T-cell (primary cell): Measurements from ENCODE around the gene CTBP2. TPM values are rescaled to one million over a fixed set of nuclear protein-coding genes. Genes with fewer than 3 reads are reported as not detected.
"Not testable (repeated sequence)": the region's sequence is repeated elsewhere in the genome, so short reads cannot be mapped to it uniquely, and the experiment has no call there.

Source experiments
- ATAC-seq, 4 experiments: fragments of 200-7000 bp in 3 of 4; fragments of 150-1000 bp in 1 of 4; cut with Tn5 transposase; replicated peaks in 1 of 4; 1 replicate in 3 of 4; 2 replicates in 1 of 4; pipeline ENCODE4 v1.10.0; 2021; ENCODE audit warnings: moderate library complexity in 3 of 4, mild to moderate bottlenecking in 2 of 4, moderate number of reproducible peaks in 1 of 4
- CTCF ChIA-PET, 2 donors: fragments of 300-600 bp; sonication (Branson Sonifier 250); formaldehyde crosslinking; loops; one replicate each; lab custom pipeline; 2022; ENCODE audit warnings: antibody characterized with exemption in 2 of 2; lab: Charles Lee
- POLR2A ChIA-PET, 2 donors: fragments of 300-600 bp; sonication (Branson Sonifier 250); formaldehyde crosslinking; loops; one replicate each; lab custom pipeline; 2022; ENCODE audit warnings: antibody characterized with exemption in 2 of 2; lab: Charles Lee
- DNase-seq, 35 experiments: peaks; one replicate each; pipeline versions ENCODE4 v3.0.0 to v3.0.0-alpha.2; 2013 to 2023
- H3K27ac ChIP-seq: one replicate; pipeline ENCODE4 v1.5.1; 2013; ENCODE audit warnings: low read length
- H3K27me3 ChIP-seq, 2 experiments: replicated peaks in 1 of 2; 1 replicate in 1 of 2; 2 replicates in 1 of 2; pipeline versions ENCODE4 v1.6.1 to v1.7.0; 2013; ENCODE audit warnings: low read length in 1 of 2, mixed read lengths in 1 of 2; ENCODE audit not compliant: control insufficient read depth in 2 of 2, insufficient read depth in 2 of 2; ENCODE audit errors: extremely low read depth in 1 of 2
- H3K36me3 ChIP-seq, 2 donors: 1 replicate in 1 of 2; 2 replicates in 1 of 2; pipeline versions ENCODE4 v1.6.1 to v1.7.0; 2013; ENCODE audit warnings: low read length in 1 of 2; ENCODE audit not compliant: control insufficient read depth in 2 of 2, insufficient read depth in 1 of 2; ENCODE audit errors: extremely low read depth in 1 of 2
- H3K4me1 ChIP-seq, 2 experiments: 1 replicate in 1 of 2; 2 replicates in 1 of 2; pipeline versions ENCODE4 v1.6.1 to v1.7.0; 2013; ENCODE audit warnings: low read length in 2 of 2, mixed read lengths in 1 of 2; ENCODE audit not compliant: insufficient read depth in 2 of 2, control insufficient read depth in 1 of 2; ENCODE audit errors: extremely low read depth in 1 of 2
- H3K4me3 ChIP-seq, 2 donors: 1 replicate in 1 of 2; 2 replicates in 1 of 2; pipeline versions ENCODE4 v1.5.1 to v1.7.0; 2013; ENCODE audit warnings: mild to moderate bottlenecking in 2 of 2, low read length in 1 of 2, moderate library complexity in 1 of 2; ENCODE audit not compliant: control insufficient read depth in 1 of 2; ENCODE audit errors: extremely low read depth in 1 of 2
- H3K9me3 ChIP-seq: 2 replicates; pipeline ENCODE4 v1.7.0; 2013
- H3K27ac Mint-ChIP-seq, 2 donors: one replicate each; pipeline ENCODE4 v1.8.0; 2020 to 2021; ENCODE audit warnings: mild to moderate bottlenecking in 2 of 2, mixed read lengths in 2 of 2
- H3K27me3 Mint-ChIP-seq, 2 donors: one replicate each; pipeline ENCODE4 v1.8.0; 2021 to 2022; ENCODE audit warnings: mixed read lengths in 2 of 2
- H3K36me3 Mint-ChIP-seq: one replicate; pipeline ENCODE4 v1.8.0; 2021; ENCODE audit warnings: mixed read lengths
- H3K4me1 Mint-ChIP-seq, 3 donors: one replicate each; pipeline ENCODE4 v1.8.0; 2020 to 2022; ENCODE audit warnings: mixed read lengths in 3 of 3, mild to moderate bottlenecking in 1 of 3
- H3K4me3 Mint-ChIP-seq, 3 donors: one replicate each; pipeline ENCODE4 v1.8.0; 2020 to 2022; ENCODE audit warnings: mild to moderate bottlenecking in 3 of 3, mixed read lengths in 3 of 3, moderate library complexity in 3 of 3
- H3K9me3 Mint-ChIP-seq, 3 donors: one replicate each; pipeline ENCODE4 v1.8.0; 2020 to 2022; ENCODE audit warnings: mixed read lengths in 3 of 3
- WGBS: methylation state at CpG from one replicate; pipeline ENCODE4 v1.1.5; 2013; ENCODE audit warnings: missing lambda C conversion rate; ENCODE audit not compliant: insufficient coverage; 5-methylcytosine and 5-hydroxymethylcytosine counted together
- total RNA-seq, 35 experiments: library from RNA in 6 of 35; stranded (reverse) in 6 of 35; fragments of 120-200 nt in 1 of 35; gene quantifications; one replicate each; pipeline versions ENCODE4 v1.2.1 to v1.2.4 and lab custom pipeline; 2013 to 2026

The CTBP2 gene
- total RNA-seq, 5 donors from 2014 or later (not counting 1 experiment from before 2014, with no cell fraction given), result 1.1 to 5.8 (median 3.1) TPM

- H3K27me3 Mint-ChIP-seq, result peaks cover 59 to 88% of the 10 kb centered on the region in 2 donors
- no peaks in the 10 kb centered on the region for H3K36me3 Mint-ChIP-seq
- no peak overlapping the region for H3K4me3 Mint-ChIP-seq
- Histone ChIP-seq H3K4me3 (no peak overlapping the region), H3K9me3 (no peaks in the 10 kb centered on the region), H3K27me3 (peaks cover 0 to 51% of the 10 kb centered on the region in 2 experiments), H3K4me1 (peaks cover 0 to 8% of the 10 kb centered on the region in 2 experiments), H3K27ac (no peak overlapping the region), H3K36me3 (no peaks in the 10 kb centered on the region)
- ChIA-PET CTCF (no interaction called here), POLR2A (no interaction called here)
- no peak for DNase-seq
- ATAC-seq, result no peak
- WGBS, result 85% methylated on average over 11 of the region's 21 CpGs
- H3K27ac Mint-ChIP-seq, result no peak overlapping the region
- peaks cover 0 to 18% (median 2%) of the 10 kb centered on the region in 3 donors for H3K4me1 Mint-ChIP-seq
- H3K9me3 Mint-ChIP-seq, result no peaks in the 10 kb centered on the region
Measured at GRCh38 chr10:125152450-125153368, 7.7 kb downstream of the CTBP2 start.

GRCh38 chr10:125151553-125152449, 8.6 kb downstream of the CTBP2 start:
- H3K9me3 ChIP-seq, result no peaks in the 10 kb centered on the region
- WGBS, result 36% methylated on average over 57 of the region's 81 CpGs
- peaks cover 0 to 55% of the 10 kb centered on the region in 2 experiments for H3K27me3 ChIP-seq
- H3K36me3 ChIP-seq, result no peaks in the 10 kb centered on the region
- H3K27me3 Mint-ChIP-seq, result peaks cover 50 to 89% of the 10 kb centered on the region in 2 donors
- no peak overlapping the region for H3K27ac Mint-ChIP-seq
- POLR2A ChIA-PET, result no interaction called here
- no peak overlapping the region for H3K4me3 Mint-ChIP-seq
- peaks cover 0 to 8% of the 10 kb centered on the region in 2 experiments for H3K4me1 ChIP-seq
- H3K36me3 Mint-ChIP-seq, result no peaks in the 10 kb centered on the region
- CTCF ChIA-PET, result no interaction called here
- H3K9me3 Mint-ChIP-seq, result no peaks in the 10 kb centered on the region
- ATAC-seq (peak in 1 of 4 experiments; percentile 24), DNase-seq (peak in 16 of 35 experiments; percentile 7 to 42 (median 18))
- no peak overlapping the region for H3K27ac ChIP-seq
- H3K4me1 Mint-ChIP-seq, result peaks cover 0 to 18% (median 0%) of the 10 kb centered on the region in 3 donors
- H3K4me3 ChIP-seq, result no peak overlapping the region

GRCh38 chr10:125151170-125151552, 9.2 kb downstream of the CTBP2 start:
- ATAC-seq, result no peak
- CTCF ChIA-PET, result no interaction called here
- DNase-seq, result no peak
- Histone ChIP-seq H3K4me3 (no peak overlapping the region), H3K27ac (no peak overlapping the region), H3K9me3 (no peaks in the 10 kb centered on the region), H3K27me3 (peaks cover 0 to 57% of the 10 kb centered on the region in 2 experiments), H3K36me3 (no peaks in the 10 kb centered on the region), H3K4me1 (peaks cover 0 to 12% of the 10 kb centered on the region in 2 experiments)
- 95% methylated on average over 24 of the region's 24 CpGs for WGBS
- Mint-ChIP-seq H3K4me3 (no peak overlapping the region), H3K4me1 (peaks cover 0 to 22% (median 0%) of the 10 kb centered on the region in 3 donors), H3K36me3 (no peaks in the 10 kb centered on the region), H3K27me3 (peaks cover 43 to 88% of the 10 kb centered on the region in 2 donors), H3K9me3 (no peaks in the 10 kb centered on the region), H3K27ac (no peak overlapping the region)
- POLR2A ChIA-PET, result no interaction called here

GRCh38 chr10:125150376-125151083, 9.8 kb downstream of the CTBP2 start:
- H3K9me3 ChIP-seq, H3K4me3 ChIP-seq, H3K9me3 Mint-ChIP-seq, ATAC-seq, CTCF ChIA-PET, H3K36me3 ChIP-seq, POLR2A ChIA-PET, DNase-seq, H3K4me3 Mint-ChIP-seq, H3K27ac Mint-ChIP-seq, H3K36me3 Mint-ChIP-seq, H3K27ac ChIP-seq: not testable (repeated sequence)
- WGBS, result 86% methylated on average over 16 of the region's 16 CpGs
- H3K27me3 ChIP-seq, result peaks cover 0 to 57% of the 10 kb centered on the region in 2 experiments
- peaks cover 0 to 22% (median 0%) of the 10 kb centered on the region in 3 donors for H3K4me1 Mint-ChIP-seq
- peaks cover 40 to 84% of the 10 kb centered on the region in 2 donors for H3K27me3 Mint-ChIP-seq
- H3K4me1 ChIP-seq, result peaks cover 0 to 12% of the 10 kb centered on the region in 2 experiments

GRCh38 chr10:125149680-125150047, 10.7 kb downstream of the CTBP2 start:
- no peaks in the 10 kb centered on the region for H3K9me3 Mint-ChIP-seq
- H3K27ac Mint-ChIP-seq, result no peak overlapping the region
- H3K27me3 Mint-ChIP-seq, result peaks cover 32 to 75% of the 10 kb centered on the region in 2 donors
- Histone ChIP-seq H3K27me3 (peaks cover 0 to 58% of the 10 kb centered on the region in 2 experiments), H3K27ac (no peak overlapping the region), H3K4me1 (peaks cover 0 to 12% of the 10 kb centered on the region in 2 experiments), H3K36me3 (no peaks in the 10 kb centered on the region), H3K4me3 (no peak overlapping the region), H3K9me3 (no peaks in the 10 kb centered on the region)
- ATAC-seq (no peak), DNase-seq (no peak)
- POLR2A ChIA-PET, result no interaction called here
- no peaks in the 10 kb centered on the region for H3K36me3 Mint-ChIP-seq
- 95% methylated on average over 4 of the region's 7 CpGs for WGBS
- CTCF ChIA-PET, result no interaction called here
- H3K4me3 Mint-ChIP-seq, result no peak overlapping the region
- H3K4me1 Mint-ChIP-seq, result peaks cover 0 to 25% (median 0%) of the 10 kb centered on the region in 3 donors
